Activated T-cell treated with anti-CD3 and anti-CD28 coated beads, Interleukin-2, amount 50 U/mL, for 4 hours (primary cell): ENCODE measurements around the gene SLC10A1. TPM values are rescaled to one million over a fixed set of nuclear protein-coding genes. Genes with fewer than 3 reads are reported as not detected.

Experiments used
- ATAC-seq, 2 donors: fragments of 200-7000 bp; cut with Tn5 transposase; one replicate each; pipeline ENCODE4 v1.10.0; 2021
- DNase-seq: peaks from one replicate; pipeline ENCODE4 v3.0.0-alpha.2; 2020
- H3K27me3 Mint-ChIP-seq: one replicate; pipeline ENCODE4 v1.8.0; 2021; ENCODE audit warnings: low read depth, mixed read lengths
- H3K36me3 Mint-ChIP-seq: one replicate; pipeline ENCODE4 v1.8.0; 2022; ENCODE audit warnings: mixed read lengths; ENCODE audit not compliant: insufficient read depth
- H3K4me1 Mint-ChIP-seq: one replicate; pipeline ENCODE4 v1.8.0; 2021; ENCODE audit warnings: low read depth, mixed read lengths
- H3K4me3 Mint-ChIP-seq: one replicate; pipeline ENCODE4 v1.8.0; 2021; ENCODE audit warnings: mild to moderate bottlenecking, moderate library complexity, mixed read lengths
- H3K9me3 Mint-ChIP-seq: one replicate; pipeline ENCODE4 v1.8.0; 2021; ENCODE audit warnings: mixed read lengths
- total RNA-seq, 3 donors: library from RNA; stranded (reverse); gene quantifications; one replicate each; pipeline ENCODE4 v1.2.1, GENCODE V29; 2021

Gene SLC10A1
- total RNA-seq: not detected

DNA sequence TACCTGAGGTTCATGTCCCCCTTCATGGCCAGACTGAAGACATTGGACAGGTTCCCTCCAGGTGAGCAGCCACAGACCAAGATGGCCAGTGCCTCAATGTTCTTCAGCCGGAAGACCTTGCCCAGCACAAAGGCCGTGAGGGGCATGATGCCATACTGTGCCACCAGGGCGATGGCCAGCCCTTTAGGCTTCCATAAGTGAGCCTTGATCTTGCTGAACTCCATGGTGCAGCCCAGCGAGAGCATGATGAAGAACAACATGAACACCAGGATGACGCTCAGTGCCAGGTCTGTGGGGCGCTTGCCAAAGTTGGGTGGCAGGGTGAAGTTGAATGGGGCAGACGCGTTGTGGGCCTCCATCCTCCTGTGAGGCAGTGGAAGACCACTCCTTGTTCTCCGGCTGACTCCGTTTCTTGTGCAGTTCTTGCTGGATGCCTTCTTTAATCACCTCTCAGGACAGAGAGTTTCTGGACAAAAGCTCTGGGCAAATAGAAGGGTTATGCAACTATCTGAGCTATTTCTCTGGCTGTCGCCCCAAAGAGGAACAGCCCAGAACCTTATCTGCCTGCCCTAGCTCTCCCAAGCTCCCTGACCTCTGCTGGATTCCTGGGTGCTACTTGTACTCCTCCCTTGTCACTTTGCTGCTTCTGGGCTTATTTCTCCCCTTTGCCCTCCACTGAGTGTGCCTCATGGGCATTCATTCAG lies at the start of gene SLC10A1:
Gene SLC10A1 (minus strand): TSS at position 445 of the 704 bp plus-strand sequence. CDS start 86 bp downstream, at position 359.
- H3K36me3 Mint-ChIP-seq: peaks cover 3% of the 10 kb centered on the region

DNA sequence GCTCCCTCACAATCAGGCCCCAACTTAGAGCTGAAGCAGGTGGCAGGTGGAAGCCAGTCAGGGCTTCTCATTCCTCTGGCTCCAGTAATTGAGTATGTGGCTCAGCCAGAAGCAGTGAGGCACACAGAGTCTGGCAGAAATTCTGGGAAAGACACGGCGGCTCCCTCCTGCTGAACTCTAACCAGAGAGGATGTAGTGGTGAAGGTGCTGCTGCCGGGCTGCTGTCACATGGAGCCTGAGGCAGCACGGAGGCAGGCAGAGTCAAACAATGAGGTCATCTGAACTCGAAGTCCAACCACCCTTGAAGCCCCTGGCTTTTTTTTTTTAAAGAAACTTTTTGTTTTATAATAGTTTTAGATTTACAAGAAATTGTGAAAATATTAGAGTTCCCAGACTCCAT lies 48.7 kb upstream of the SLC10A1 start:
- H3K9me3 Mint-ChIP-seq: no peaks in the 10 kb centered on the region
- no peaks in the 10 kb centered on the region for H3K36me3 Mint-ChIP-seq
- no peak for ATAC-seq
- H3K4me1 Mint-ChIP-seq: no peaks in the 10 kb centered on the region
- no peak for DNase-seq
- H3K4me3 Mint-ChIP-seq: no peak overlapping the region
- peaks cover 12% of the 10 kb centered on the region for H3K27me3 Mint-ChIP-seq

More for the DNA sequence above, at the start of gene SLC10A1:
- DNase-seq: no peak
- no peaks in the 10 kb centered on the region for H3K4me1 Mint-ChIP-seq
- H3K4me3 Mint-ChIP-seq: no peak within 1 kb of the TSS
- ATAC-seq: no peak
- peaks cover 4% of the 10 kb centered on the region for H3K9me3 Mint-ChIP-seq
- no peaks in the 10 kb centered on the region for H3K27me3 Mint-ChIP-seq

DNA sequence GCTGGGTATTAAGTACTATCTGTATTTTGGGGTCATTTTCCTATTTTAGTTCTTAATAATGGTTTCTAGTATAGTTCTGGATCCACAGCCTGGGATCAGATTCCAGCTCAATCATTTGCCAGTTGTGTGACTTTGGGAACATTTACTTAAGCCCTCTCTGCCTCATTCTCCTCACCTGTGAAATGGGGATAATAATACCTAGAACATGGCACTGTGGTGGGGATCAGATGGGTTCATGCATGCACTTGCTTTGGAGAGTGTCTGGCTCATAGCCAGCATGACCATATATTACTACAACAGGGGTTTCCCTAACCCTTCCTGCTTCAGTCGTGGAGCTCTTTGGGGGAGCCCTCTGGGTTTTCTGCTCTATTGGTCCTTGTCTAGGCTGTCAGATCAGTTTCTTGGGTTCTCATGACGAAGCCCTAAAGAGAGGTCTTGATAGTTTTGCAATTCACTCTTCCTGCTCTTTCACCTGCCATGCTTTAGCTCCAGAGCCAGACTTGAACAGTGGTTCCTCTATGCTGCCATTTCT lies 48.1 kb upstream of the SLC10A1 start:
- peaks cover 12% of the 10 kb centered on the region for H3K27me3 Mint-ChIP-seq
- H3K36me3 Mint-ChIP-seq: no peaks in the 10 kb centered on the region
- no peaks in the 10 kb centered on the region for H3K4me1 Mint-ChIP-seq
- no peak for ATAC-seq
- no peak for DNase-seq
- H3K9me3 Mint-ChIP-seq: no peaks in the 10 kb centered on the region
- no peak overlapping the region for H3K4me3 Mint-ChIP-seq

GRCh38 chr14:69844171-69844570 lies 47.1 kb upstream of the SLC10A1 start:
- no peaks in the 10 kb centered on the region for H3K9me3 Mint-ChIP-seq
- DNase-seq (no peak), ATAC-seq (no peak)
- H3K4me3 Mint-ChIP-seq: no peak overlapping the region
- peaks cover 10% of the 10 kb centered on the region for H3K27me3 Mint-ChIP-seq
- no peaks in the 10 kb centered on the region for H3K36me3 Mint-ChIP-seq
- H3K4me1 Mint-ChIP-seq: no peaks in the 10 kb centered on the region

GRCh38 chr14:69842686-69843420 lies 45.8 kb upstream of the SLC10A1 start:
- ATAC-seq (no peak), DNase-seq (no peak)
- Mint-ChIP-seq H3K4me3 (no peak overlapping the region), H3K27me3 (peaks cover 4% of the 10 kb centered on the region), H3K4me1 (no peaks in the 10 kb centered on the region), H3K9me3 (no peaks in the 10 kb centered on the region), H3K36me3 (no peaks in the 10 kb centered on the region)

- peaks cover 7% of the 10 kb centered on the region for H3K27me3 Mint-ChIP-seq
- no peaks in the 10 kb centered on the region for H3K36me3 Mint-ChIP-seq
- no peak for ATAC-seq
- DNase-seq: no peak
- H3K4me3 Mint-ChIP-seq: no peak overlapping the region
- H3K4me1 Mint-ChIP-seq: no peaks in the 10 kb centered on the region
- no peaks in the 10 kb centered on the region for H3K9me3 Mint-ChIP-seq
Measured at GRCh38 chr14:69841656-69842055, 44.6 kb upstream of the SLC10A1 start.

- ATAC-seq (no peak), DNase-seq (no peak)
- no peaks in the 10 kb centered on the region for H3K36me3 Mint-ChIP-seq
- H3K4me1 Mint-ChIP-seq: no peaks in the 10 kb centered on the region
- no peak overlapping the region for H3K4me3 Mint-ChIP-seq
- H3K9me3 Mint-ChIP-seq: no peaks in the 10 kb centered on the region
- peaks cover 9% of the 10 kb centered on the region for H3K27me3 Mint-ChIP-seq
Measured at GRCh38 chr14:69839661-69840060, 42.6 kb upstream of the SLC10A1 start.

DNA sequence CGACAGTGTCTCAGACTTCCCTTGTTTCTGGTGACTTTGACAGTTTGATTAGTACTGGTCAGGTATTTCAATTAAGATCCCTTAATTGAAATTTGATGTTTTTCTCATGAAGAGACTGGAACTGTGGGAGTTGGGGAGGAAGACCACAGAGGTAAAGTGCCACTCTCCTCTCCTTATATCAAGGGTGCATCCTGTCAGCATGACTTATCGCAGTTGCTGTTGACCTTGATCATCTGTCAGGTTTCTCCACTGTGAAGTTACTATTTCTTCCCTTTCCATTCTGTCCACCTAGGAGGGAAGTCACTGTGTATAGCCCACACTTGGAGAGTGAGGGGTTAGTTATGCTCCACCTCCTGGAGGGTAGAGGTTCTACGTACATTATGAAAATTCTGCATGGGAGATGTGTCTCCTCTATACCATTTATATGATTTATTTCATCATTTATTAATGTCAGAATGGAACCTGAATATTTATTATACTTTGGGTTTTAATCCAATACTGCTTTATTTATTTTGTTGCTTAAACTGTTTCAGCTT lies 41.9 kb upstream of the SLC10A1 start:
- no peak for DNase-seq
- no peaks in the 10 kb centered on the region for H3K36me3 Mint-ChIP-seq
- no peaks in the 10 kb centered on the region for H3K4me1 Mint-ChIP-seq
- peaks cover 9% of the 10 kb centered on the region for H3K27me3 Mint-ChIP-seq
- no peak for ATAC-seq
- H3K9me3 Mint-ChIP-seq: no peaks in the 10 kb centered on the region
- no peak overlapping the region for H3K4me3 Mint-ChIP-seq

- Mint-ChIP-seq H3K36me3 (no peaks in the 10 kb centered on the region), H3K4me1 (no peaks in the 10 kb centered on the region), H3K4me3 (no peak overlapping the region), H3K9me3 (no peaks in the 10 kb centered on the region), H3K27me3 (peaks cover 4% of the 10 kb centered on the region)
- ATAC-seq (no peak), DNase-seq (no peak)
Measured at GRCh38 chr14:69828879-69829278, 31.8 kb upstream of the SLC10A1 start.

DNA sequence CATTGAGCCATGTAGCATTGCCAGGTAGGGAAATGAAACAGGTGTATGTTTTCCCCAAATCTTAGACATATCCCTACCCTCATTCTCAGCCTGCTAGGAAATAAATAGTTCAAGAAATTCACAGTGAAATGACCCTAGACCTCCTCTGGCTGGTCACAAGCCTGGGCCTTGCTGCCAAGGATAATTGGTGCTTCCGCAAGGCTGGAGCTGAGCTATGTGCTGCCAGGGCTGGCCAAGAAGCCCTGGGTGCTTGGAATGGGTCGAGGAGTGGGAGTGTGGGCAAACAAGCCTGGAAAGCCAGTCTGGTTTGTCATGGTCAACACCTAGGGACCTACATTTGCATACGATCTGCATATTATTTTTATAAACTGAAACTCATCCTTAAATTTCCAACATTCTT lies 31.3 kb upstream of the SLC10A1 start:
- Mint-ChIP-seq H3K9me3 (no peaks in the 10 kb centered on the region), H3K36me3 (no peaks in the 10 kb centered on the region)

GRCh38 chr14:69827560-69827959 lies 30.5 kb upstream of the SLC10A1 start:
- H3K36me3 Mint-ChIP-seq: no peaks in the 10 kb centered on the region
- ATAC-seq (peak; percentile 83 to 84), DNase-seq (no peak)
- H3K4me1 Mint-ChIP-seq: no peaks in the 10 kb centered on the region
- no peak overlapping the region for H3K4me3 Mint-ChIP-seq
- H3K9me3 Mint-ChIP-seq: no peaks in the 10 kb centered on the region
- H3K27me3 Mint-ChIP-seq: no peaks in the 10 kb centered on the region

More for the DNA sequence above, 31.3 kb upstream of the SLC10A1 start:
- ATAC-seq (no peak), DNase-seq (no peak)
- Mint-ChIP-seq H3K27me3 (no peaks in the 10 kb centered on the region), H3K4me1 (no peaks in the 10 kb centered on the region), H3K4me3 (no peak overlapping the region)

GRCh38 chr14:69822456-69822855 lies 25.4 kb upstream of the SLC10A1 start:
- Mint-ChIP-seq H3K4me3 (no peak overlapping the region), H3K36me3 (no peaks in the 10 kb centered on the region), H3K4me1 (peaks cover 1% of the 10 kb centered on the region), H3K9me3 (no peaks in the 10 kb centered on the region), H3K27me3 (peaks cover 3% of the 10 kb centered on the region)
- no peak for ATAC-seq
- DNase-seq: no peak

GRCh38 chr14:69820991-69821390 lies 23.9 kb upstream of the SLC10A1 start:
- H3K4me1 Mint-ChIP-seq: peaks cover 1% of the 10 kb centered on the region
- no peak overlapping the region for H3K4me3 Mint-ChIP-seq
- ATAC-seq (no peak), DNase-seq (no peak)
- H3K27me3 Mint-ChIP-seq: peaks cover 3% of the 10 kb centered on the region
- no peaks in the 10 kb centered on the region for H3K36me3 Mint-ChIP-seq
- H3K9me3 Mint-ChIP-seq: no peaks in the 10 kb centered on the region

GRCh38 chr14:69819607-69820006 lies 22.6 kb upstream of the SLC10A1 start:
- Mint-ChIP-seq H3K27me3 (peaks cover 3% of the 10 kb centered on the region), H3K9me3 (no peaks in the 10 kb centered on the region), H3K4me3 (no peak overlapping the region), H3K36me3 (no peaks in the 10 kb centered on the region), H3K4me1 (peaks cover 1% of the 10 kb centered on the region)
- DNase-seq: no peak
- no peak for ATAC-seq
